OCI-LY1 (cell line): ENCODE measurements around the gene ACO2.
A peak's percentile ranks its signal among the peaks of the same experiment; 100 is the strongest.

Source experiments
- H2AFZ ChIP-seq: fragments of 200-600 bp; sonication (generic), shearing (Covaris generic); 2 replicates; pipeline ENCODE4 v1.6.0; 2014; ENCODE audit warnings: antibody characterized with exemption, mild to moderate bottlenecking, low read length
- H3F3A ChIP-seq: fragments of 200-600 bp; sonication (generic), shearing (Covaris generic); 2 replicates; pipeline ENCODE4 v1.6.0; 2014; ENCODE audit warnings: mild to moderate bottlenecking, antibody characterized with exemption, low read length, moderate library complexity; ENCODE audit not compliant: insufficient read depth
- H3K27ac ChIP-seq: fragments of 200-600 bp; sonication (generic); 2 replicates; pipeline ENCODE4 v1.5.1; 2014; ENCODE audit warnings: low read length, mixed run types, mild to moderate bottlenecking, low read depth; ENCODE audit not compliant: poor library complexity, severe bottlenecking
- H3K27me3 ChIP-seq: fragments of 200-600 bp; sonication (generic); 2 replicates; pipeline ENCODE4 v1.6.0; 2014; ENCODE audit warnings: antibody characterized with exemption, mild to moderate bottlenecking, low read length, moderate library complexity; ENCODE audit not compliant: insufficient read depth
- H3K36me3 ChIP-seq: fragments of 200-600 bp; sonication (generic); 2 replicates; pipeline ENCODE4 v1.6.1; 2014; ENCODE audit warnings: mild to moderate bottlenecking, antibody characterized with exemption, low read length, moderate library complexity, mixed read lengths; ENCODE audit not compliant: insufficient read depth
- H3K4me1 ChIP-seq: fragments of 200-600 bp; sonication (generic); 2 replicates; pipeline ENCODE4 v1.5.1; 2014; ENCODE audit warnings: mild to moderate bottlenecking, low read length, moderate library complexity; ENCODE audit not compliant: insufficient read depth, severe bottlenecking
- H3K4me2 ChIP-seq: fragments of 200-600 bp; sonication (generic), shearing (Covaris generic); 2 replicates; pipeline ENCODE4 v1.6.1; 2014; ENCODE audit warnings: low read length
- H3K4me3 ChIP-seq: fragments of 200-600 bp; sonication (generic); 2 replicates; pipeline ENCODE4 v1.5.1; 2014; ENCODE audit warnings: low read length, low read depth, mild to moderate bottlenecking, mixed read lengths; ENCODE audit not compliant: poor library complexity, severe bottlenecking
- H3K79me2 ChIP-seq: fragments of 200-600 bp; shearing (Covaris generic); 2 replicates; pipeline ENCODE4 v1.6.1; 2016; ENCODE audit warnings: mixed run types, low read length, mixed read lengths; ENCODE audit not compliant: insufficient read depth
- H3K9ac ChIP-seq: fragments of 200-600 bp; sonication (generic), shearing (Covaris generic); 2 replicates; pipeline ENCODE4 v1.6.1; 2014; ENCODE audit warnings: mild to moderate bottlenecking, low read length, mixed read lengths
- H3K9me2 ChIP-seq: fragments of 200-600 bp; sonication (generic), shearing (Covaris generic); 2 replicates; pipeline ENCODE4 v1.6.1; 2014; ENCODE audit warnings: low read depth, mild to moderate bottlenecking, low read length, mixed read lengths
- H3K9me3 ChIP-seq: fragments of 200-600 bp; shearing (Covaris generic); 2 replicates; pipeline ENCODE4 v1.6.1; 2014; ENCODE audit warnings: low read length, mixed read lengths
- H4K20me1 ChIP-seq: fragments of 200-600 bp; sonication (generic), shearing (Covaris generic); 2 replicates; pipeline ENCODE4 v1.6.0; 2016; ENCODE audit warnings: mild to moderate bottlenecking, low read length; ENCODE audit not compliant: insufficient read depth
- EZH2 ChIP-seq: fragments of 200-600 bp; sonication (generic), shearing (Covaris generic); IDR thresholded peaks from 2 replicates; pipeline ENCODE4 v1.8.0; 2017; ENCODE audit warnings: borderline replicate concordance, mixed run types, mild to moderate bottlenecking, antibody characterized with exemption, low read length, moderate library complexity, mixed read lengths
- TF ChIP-seq, protein P1 (sequence below): fragments of 200-600 bp; sonication (generic), shearing (Covaris generic); IDR thresholded peaks from 2 replicates; pipeline ENCODE4 v1.5.1; 2017; ENCODE audit warnings: mild to moderate bottlenecking, antibody characterized with exemption, low read length, moderate library complexity, mixed read lengths

The ACO2 gene

DNA sequence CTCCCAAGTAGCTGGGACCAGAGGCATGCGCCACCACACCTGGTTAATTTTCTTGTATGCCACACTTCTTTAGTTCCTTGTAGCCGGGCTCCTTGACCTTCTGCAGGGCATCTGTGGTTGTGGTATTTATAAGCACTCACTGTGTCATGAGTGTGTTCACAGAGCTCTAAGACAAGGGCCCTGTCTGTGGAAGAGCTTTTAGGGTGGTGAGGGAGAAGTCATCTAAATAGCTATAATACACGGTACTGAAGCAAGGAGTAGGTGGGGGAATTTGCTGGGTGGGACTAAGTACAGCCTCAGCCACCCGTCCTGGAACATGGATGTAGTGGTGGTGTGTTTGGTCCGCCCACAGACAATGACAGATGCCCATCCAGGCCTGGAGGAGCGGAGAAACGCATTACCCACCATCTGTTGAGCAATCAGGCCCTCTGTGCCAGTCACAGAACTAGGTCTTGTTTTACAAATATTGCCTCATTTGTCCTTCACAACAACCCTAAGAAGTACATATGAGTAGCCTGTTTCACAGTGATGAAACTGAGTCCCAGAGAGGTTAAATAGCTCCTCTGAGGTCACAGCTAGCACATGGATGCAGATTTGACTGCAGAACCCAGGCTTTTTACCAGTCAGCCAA is 10.1 kb downstream of the ACO2 start:
- peaks cover 70% of the 10 kb centered on the region for H3K4me1 ChIP-seq
- H3K27me3 ChIP-seq, result no peaks in the 10 kb centered on the region
- H3K9me3 ChIP-seq, result no peaks in the 10 kb centered on the region
- H3K4me3 ChIP-seq, result no peak overlapping the region
- no peak for TF ChIP-seq EZH2
- TF ChIP-seq, protein P1, sequence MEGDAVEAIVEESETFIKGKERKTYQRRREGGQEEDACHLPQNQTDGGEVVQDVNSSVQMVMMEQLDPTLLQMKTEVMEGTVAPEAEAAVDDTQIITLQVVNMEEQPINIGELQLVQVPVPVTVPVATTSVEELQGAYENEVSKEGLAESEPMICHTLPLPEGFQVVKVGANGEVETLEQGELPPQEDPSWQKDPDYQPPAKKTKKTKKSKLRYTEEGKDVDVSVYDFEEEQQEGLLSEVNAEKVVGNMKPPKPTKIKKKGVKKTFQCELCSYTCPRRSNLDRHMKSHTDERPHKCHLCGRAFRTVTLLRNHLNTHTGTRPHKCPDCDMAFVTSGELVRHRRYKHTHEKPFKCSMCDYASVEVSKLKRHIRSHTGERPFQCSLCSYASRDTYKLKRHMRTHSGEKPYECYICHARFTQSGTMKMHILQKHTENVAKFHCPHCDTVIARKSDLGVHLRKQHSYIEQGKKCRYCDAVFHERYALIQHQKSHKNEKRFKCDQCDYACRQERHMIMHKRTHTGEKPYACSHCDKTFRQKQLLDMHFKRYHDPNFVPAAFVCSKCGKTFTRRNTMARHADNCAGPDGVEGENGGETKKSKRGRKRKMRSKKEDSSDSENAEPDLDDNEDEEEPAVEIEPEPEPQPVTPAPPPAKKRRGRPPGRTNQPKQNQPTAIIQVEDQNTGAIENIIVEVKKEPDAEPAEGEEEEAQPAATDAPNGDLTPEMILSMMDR, result no peak
- H3K4me2 ChIP-seq, result peak overlapping the region; percentile 52; the same call in 1 of the 2 replicates
- no peaks in the 10 kb centered on the region for H4K20me1 ChIP-seq
- H3K9me2 ChIP-seq, result no peaks in the 10 kb centered on the region
- peak overlapping the region; percentile 68 for H3K27ac ChIP-seq
- peaks cover 14% of the 10 kb centered on the region for H3K36me3 ChIP-seq
- peaks cover 58% of the 10 kb centered on the region for H3K79me2 ChIP-seq
- peak overlapping the region; percentile 0; the same call in 1 of the 2 replicates for H3K9ac ChIP-seq
- no peak overlapping the region for H2AFZ ChIP-seq
- H3F3A ChIP-seq, result no peaks in the 10 kb centered on the region

GRCh38 chr22:41479671-41480396 is 10.9 kb downstream of the ACO2 start:
- Histone ChIP-seq H3K9ac (no peak overlapping the region; the same call in 1 of the 2 replicates), H4K20me1 (no peaks in the 10 kb centered on the region), H3K27ac (peak overlapping the region; percentile 68)

GRCh38 chr22:41480397-41480735 is 11.4 kb downstream of the ACO2 start:
- Histone ChIP-seq H3F3A (no peaks in the 10 kb centered on the region), H3K27ac (peak overlapping the region; percentile 68), H3K4me2 (peak overlapping the region; percentile 52), H3K4me1 (peaks cover 74% of the 10 kb centered on the region), H3K9me2 (no peaks in the 10 kb centered on the region), H3K9me3 (no peaks in the 10 kb centered on the region), H3K79me2 (peaks cover 60% of the 10 kb centered on the region), H3K36me3 (peaks cover 14% of the 10 kb centered on the region), H2AFZ (no peak overlapping the region), H4K20me1 (no peaks in the 10 kb centered on the region), H3K27me3 (no peaks in the 10 kb centered on the region), H3K4me3 (no peak overlapping the region), H3K9ac (peak overlapping the region; percentile 15; the same call in 1 of the 2 replicates)
- TF ChIP-seq, protein P1, result no peak
- no peak for TF ChIP-seq EZH2

More at GRCh38 chr22:41479671-41480396, 10.9 kb downstream of the ACO2 start:
- no peak overlapping the region for H2AFZ ChIP-seq
- no peak overlapping the region for H3K4me3 ChIP-seq
- peaks cover 61% of the 10 kb centered on the region for H3K79me2 ChIP-seq
- H3K9me3 ChIP-seq, result no peaks in the 10 kb centered on the region
- H3K4me2 ChIP-seq, result peak overlapping the region; percentile 52
- H3K9me2 ChIP-seq, result no peaks in the 10 kb centered on the region
- no peaks in the 10 kb centered on the region for H3F3A ChIP-seq
- H3K27me3 ChIP-seq, result no peaks in the 10 kb centered on the region
- peaks cover 72% of the 10 kb centered on the region for H3K4me1 ChIP-seq
- TF ChIP-seq, protein P1, result no peak
- H3K36me3 ChIP-seq, result peaks cover 14% of the 10 kb centered on the region
